ENCODE measurements around the gene TMEM129. TPM values are rescaled to one million over a fixed set of nuclear protein-coding genes. Genes with fewer than 3 reads are reported as not detected.

Gene TMEM129
- total and polyA plus RNA-seq, 2 experiments from 2014 or later: 16.4 to 64.4 TPM

DNA sequence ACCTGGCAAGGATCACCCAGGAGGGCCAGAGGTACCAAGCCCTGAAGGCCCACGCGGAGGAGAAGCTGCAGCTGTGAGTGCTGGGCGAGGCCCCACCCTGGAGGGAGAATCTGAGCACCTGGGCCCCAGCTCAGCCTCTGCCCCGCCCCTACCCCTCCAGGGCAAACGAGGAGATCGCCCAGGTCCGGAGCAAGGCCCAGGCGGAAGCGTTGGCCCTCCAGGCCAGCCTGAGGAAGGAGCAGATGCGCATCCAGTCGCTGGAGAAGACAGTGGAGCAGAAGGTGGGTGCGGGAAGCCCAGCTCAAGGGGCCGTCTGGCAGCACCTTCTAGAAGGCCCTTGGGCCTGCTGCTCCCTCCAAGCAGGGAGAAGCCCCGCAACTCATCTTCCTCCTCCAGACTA lies 23.4 kb upstream of the TMEM129 start:
- no peak overlapping the region for H2AFZ ChIP-seq
- TF ChIP-seq ZNF331 (CRISPR knock-in tag; IDR thresholded peaks at IDR 0.05; ENCODE audit: low read depth) (no peak), STAT1 (IDR thresholded peaks at IDR 0.05; ENCODE audit: unreplicated experiment) (no peak), EZH2phosphoT487 (IDR thresholded peaks at IDR 0.05; ENCODE audit: unreplicated experiment) (no peak), EZH2 (IDR thresholded peaks at IDR 0.05; ENCODE audit: low read depth, unreplicated experiment) (no peak), ZNF114 (CRISPR knock-in tag; IDR thresholded peaks at IDR 0.05) (no peak), JUNB (IDR thresholded peaks at IDR 0.05; ENCODE audit: unreplicated experiment) (no peak), CREB1 (CRISPR knock-in tag; IDR thresholded peaks at IDR 0.05; ENCODE audit: low read depth) (no peak), POLR2AphosphoS5 (IDR thresholded peaks at IDR 0.05; ENCODE audit: low read depth) (no peak)
- TF ChIP-seq, protein P1, sequence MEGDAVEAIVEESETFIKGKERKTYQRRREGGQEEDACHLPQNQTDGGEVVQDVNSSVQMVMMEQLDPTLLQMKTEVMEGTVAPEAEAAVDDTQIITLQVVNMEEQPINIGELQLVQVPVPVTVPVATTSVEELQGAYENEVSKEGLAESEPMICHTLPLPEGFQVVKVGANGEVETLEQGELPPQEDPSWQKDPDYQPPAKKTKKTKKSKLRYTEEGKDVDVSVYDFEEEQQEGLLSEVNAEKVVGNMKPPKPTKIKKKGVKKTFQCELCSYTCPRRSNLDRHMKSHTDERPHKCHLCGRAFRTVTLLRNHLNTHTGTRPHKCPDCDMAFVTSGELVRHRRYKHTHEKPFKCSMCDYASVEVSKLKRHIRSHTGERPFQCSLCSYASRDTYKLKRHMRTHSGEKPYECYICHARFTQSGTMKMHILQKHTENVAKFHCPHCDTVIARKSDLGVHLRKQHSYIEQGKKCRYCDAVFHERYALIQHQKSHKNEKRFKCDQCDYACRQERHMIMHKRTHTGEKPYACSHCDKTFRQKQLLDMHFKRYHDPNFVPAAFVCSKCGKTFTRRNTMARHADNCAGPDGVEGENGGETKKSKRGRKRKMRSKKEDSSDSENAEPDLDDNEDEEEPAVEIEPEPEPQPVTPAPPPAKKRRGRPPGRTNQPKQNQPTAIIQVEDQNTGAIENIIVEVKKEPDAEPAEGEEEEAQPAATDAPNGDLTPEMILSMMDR (conservative IDR thresholded peaks at IDR 0.05; ENCODE audit: low read depth in 2 of 2): no peak
- TF ChIP-seq, protein P2, sequence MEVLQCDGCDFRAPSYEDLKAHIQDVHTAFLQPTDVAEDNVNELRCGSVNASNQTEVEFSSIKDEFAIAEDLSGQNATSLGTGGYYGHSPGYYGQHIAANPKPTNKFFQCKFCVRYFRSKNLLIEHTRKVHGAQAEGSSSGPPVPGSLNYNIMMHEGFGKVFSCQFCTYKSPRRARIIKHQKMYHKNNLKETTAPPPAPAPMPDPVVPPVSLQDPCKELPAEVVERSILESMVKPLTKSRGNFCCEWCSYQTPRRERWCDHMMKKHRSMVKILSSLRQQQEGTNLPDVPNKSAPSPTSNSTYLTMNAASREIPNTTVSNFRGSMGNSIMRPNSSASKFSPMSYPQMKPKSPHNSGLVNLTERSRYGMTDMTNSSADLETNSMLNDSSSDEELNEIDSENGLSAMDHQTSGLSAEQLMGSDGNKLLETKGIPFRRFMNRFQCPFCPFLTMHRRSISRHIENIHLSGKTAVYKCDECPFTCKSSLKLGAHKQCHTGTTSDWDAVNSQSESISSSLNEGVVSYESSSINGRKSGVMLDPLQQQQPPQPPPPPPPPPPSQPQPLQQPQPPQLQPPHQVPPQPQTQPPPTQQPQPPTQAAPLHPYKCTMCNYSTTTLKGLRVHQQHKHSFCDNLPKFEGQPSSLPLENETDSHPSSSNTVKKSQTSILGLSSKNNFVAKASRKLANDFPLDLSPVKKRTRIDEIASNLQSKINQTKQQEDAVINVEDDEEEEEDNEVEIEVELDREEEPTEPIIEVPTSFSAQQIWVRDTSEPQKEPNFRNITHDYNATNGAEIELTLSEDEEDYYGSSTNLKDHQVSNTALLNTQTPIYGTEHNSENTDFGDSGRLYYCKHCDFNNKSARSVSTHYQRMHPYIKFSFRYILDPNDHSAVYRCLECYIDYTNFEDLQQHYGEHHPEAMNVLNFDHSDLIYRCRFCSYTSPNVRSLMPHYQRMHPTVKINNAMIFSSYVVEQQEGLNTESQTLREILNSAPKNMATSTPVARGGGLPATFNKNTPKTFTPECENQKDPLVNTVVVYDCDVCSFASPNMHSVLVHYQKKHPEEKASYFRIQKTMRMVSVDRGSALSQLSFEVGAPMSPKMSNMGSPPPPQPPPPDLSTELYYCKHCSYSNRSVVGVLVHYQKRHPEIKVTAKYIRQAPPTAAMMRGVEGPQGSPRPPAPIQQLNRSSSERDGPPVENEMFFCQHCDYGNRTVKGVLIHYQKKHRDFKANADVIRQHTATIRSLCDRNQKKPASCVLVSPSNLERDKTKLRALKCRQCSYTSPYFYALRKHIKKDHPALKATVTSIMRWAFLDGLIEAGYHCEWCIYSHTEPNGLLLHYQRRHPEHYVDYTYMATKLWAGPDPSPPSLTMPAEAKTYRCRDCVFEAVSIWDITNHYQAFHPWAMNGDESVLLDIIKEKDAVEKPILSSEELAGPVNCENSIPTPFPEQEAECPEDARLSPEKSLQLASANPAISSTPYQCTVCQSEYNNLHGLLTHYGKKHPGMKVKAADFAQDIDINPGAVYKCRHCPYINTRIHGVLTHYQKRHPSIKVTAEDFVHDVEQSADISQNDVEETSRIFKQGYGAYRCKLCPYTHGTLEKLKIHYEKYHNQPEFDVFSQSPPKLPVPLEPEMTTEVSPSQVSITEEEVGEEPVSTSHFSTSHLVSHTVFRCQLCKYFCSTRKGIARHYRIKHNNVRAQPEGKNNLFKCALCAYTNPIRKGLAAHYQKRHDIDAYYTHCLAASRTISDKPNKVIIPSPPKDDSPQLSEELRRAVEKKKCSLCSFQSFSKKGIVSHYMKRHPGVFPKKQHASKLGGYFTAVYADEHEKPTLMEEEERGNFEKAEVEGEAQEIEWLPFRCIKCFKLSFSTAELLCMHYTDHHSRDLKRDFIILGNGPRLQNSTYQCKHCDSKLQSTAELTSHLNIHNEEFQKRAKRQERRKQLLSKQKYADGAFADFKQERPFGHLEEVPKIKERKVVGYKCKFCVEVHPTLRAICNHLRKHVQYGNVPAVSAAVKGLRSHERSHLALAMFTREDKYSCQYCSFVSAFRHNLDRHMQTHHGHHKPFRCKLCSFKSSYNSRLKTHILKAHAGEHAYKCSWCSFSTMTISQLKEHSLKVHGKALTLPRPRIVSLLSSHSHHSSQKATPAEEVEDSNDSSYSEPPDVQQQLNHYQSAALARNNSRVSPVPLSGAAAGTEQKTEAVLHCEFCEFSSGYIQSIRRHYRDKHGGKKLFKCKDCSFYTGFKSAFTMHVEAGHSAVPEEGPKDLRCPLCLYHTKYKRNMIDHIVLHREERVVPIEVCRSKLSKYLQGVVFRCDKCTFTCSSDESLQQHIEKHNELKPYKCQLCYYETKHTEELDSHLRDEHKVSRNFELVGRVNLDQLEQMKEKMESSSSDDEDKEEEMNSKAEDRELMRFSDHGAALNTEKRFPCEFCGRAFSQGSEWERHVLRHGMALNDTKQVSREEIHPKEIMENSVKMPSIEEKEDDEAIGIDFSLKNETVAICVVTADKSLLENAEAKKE (CRISPR knock-in tag; IDR thresholded peaks at IDR 0.05): no peak
- TF ChIP-seq, protein P3, sequence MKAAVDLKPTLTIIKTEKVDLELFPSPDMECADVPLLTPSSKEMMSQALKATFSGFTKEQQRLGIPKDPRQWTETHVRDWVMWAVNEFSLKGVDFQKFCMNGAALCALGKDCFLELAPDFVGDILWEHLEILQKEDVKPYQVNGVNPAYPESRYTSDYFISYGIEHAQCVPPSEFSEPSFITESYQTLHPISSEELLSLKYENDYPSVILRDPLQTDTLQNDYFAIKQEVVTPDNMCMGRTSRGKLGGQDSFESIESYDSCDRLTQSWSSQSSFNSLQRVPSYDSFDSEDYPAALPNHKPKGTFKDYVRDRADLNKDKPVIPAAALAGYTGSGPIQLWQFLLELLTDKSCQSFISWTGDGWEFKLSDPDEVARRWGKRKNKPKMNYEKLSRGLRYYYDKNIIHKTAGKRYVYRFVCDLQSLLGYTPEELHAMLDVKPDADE (IDR thresholded peaks at IDR 0.05): no peak
- Mint-ChIP-seq H3K27ac (no peak overlapping the region), H3K9me3 (no peaks in the 10 kb centered on the region; the same call in 2 of the 3 replicates), H3K27me3 (ENCODE audit: insufficient read depth, low read depth, poor library complexity) (peaks cover 19% of the 10 kb centered on the region), H3K36me3 (ENCODE audit: low read depth) (peaks cover 53% of the 10 kb centered on the region), H3K4me1 (no peaks in the 10 kb centered on the region; the same call in 2 of the 3 replicates), H3K4me3 (no peak overlapping the region)
- H3K9me2 ChIP-seq (ENCODE audit: insufficient read depth): no peaks in the 10 kb centered on the region
- H3F3A ChIP-seq (replicated peaks; ENCODE audit: low read depth): peaks cover 5% of the 10 kb centered on the region; the same call in 1 of the 2 replicates
- H3K27ac ChIP-seq (ENCODE audit: low read depth): no peak overlapping the region
- no peak overlapping the region for H3K4me3 ChIP-seq
- DNase-seq (ENCODE audit: low spot score) (no peak), ATAC-seq (no peak)
- H3K4me1 ChIP-seq (ENCODE audit: insufficient read depth): no peaks in the 10 kb centered on the region
- no peak overlapping the region for H3K4me2 ChIP-seq
- no peaks in the 10 kb centered on the region for H3K27me3 ChIP-seq (ENCODE audit: insufficient read depth)
- H4K20me1 ChIP-seq (replicated peaks; ENCODE audit: insufficient read depth): no peaks in the 10 kb centered on the region; the same call in 1 of the 2 replicates
- peaks cover 22% of the 10 kb centered on the region for H3K36me3 ChIP-seq (ENCODE audit: insufficient read depth)
- no peaks in the 10 kb centered on the region for H3K79me2 ChIP-seq (replicated peaks; ENCODE audit: insufficient read depth)

Data from GM23338 (cell line).